Hepatocyte (in vitro differentiated cells): ENCODE measurements around the gene DOCK2.

ENCODE experiments used
- CTCF ChIP-seq: fragments of 200-600 bp; sonication (generic); IDR thresholded peaks from 2 replicates; pipeline ENCODE4 v1.5.1; 2016; ENCODE audit warnings: antibody characterized with exemption, mild to moderate bottlenecking; ENCODE audit not compliant: poor library complexity
- EZH2 ChIP-seq: fragments of 200-600 bp; sonication (generic); IDR thresholded peaks from 2 replicates; pipeline ENCODE4 v1.6.1; 2016; ENCODE audit warnings: antibody characterized with exemption, mild to moderate bottlenecking, borderline replicate concordance
- EZH2phosphoT487 ChIP-seq: fragments of 200-600 bp; sonication (generic); IDR thresholded peaks from one replicate; pipeline ENCODE4 v1.6.1; 2018; ENCODE audit warnings: antibody characterized with exemption, mild to moderate bottlenecking, low read depth, moderate library complexity; ENCODE audit not compliant: unreplicated experiment, severe bottlenecking

DNA sequence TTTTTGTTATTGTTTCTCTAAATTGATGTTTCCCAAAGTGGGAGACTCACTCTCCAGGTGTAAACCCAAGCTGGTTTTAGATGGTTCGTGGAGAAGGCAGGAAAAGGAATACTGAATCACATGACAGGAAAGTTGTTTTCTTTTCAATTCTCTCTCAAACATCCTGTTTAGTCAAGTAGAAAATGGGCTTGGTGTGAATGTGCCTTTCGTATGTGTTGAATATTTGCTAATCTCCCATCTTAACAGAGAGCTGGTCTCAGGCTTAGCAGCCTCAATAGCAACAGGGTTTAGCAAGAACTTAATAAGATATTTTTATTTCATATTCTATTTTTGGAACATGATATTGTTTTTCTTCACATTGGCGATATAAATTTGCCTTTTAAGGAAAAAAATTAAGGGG lies 223.5 kb downstream of the DOCK2 start:
- TF ChIP-seq CTCF (no peak), EZH2 (no peak), EZH2phosphoT487 (no peak)
